Stimulated activated naive CD4-positive, alpha-beta T cell treated with Interleukin-2 at 50 U/mL for 16 hours (primary cell): Measurements from ENCODE around the gene UNG.

ENCODE experiments used
- DNase-seq: peaks from one replicate; lab custom pipeline; 2025; lab: John Stamatoyannopoulos, UW

UNG gene

GRCh38 chr12:109156036-109156435, 58.6 kb downstream of the UNG start:
- no peak for DNase-seq

GRCh38 chr12:109156586-109156985, 59.2 kb downstream of the UNG start:
- no peak for DNase-seq

GRCh38 chr12:109157986-109158385, 60.6 kb downstream of the UNG start:
- DNase-seq = no peak

GRCh38 chr12:109160433-109160832, 63.0 kb downstream of the UNG start:
- no peak for DNase-seq
